HEK293 (cell line): ENCODE measurements around the gene CUEDC1.
A peak's percentile ranks its signal among the peaks of the same experiment; 100 is the strongest.

Source experiments
- CTCF ChIA-PET: fragments of 350-600 bp; formaldehyde crosslinking; extraction: SDS; loops from one replicate; lab custom pipeline; 2021; ENCODE audit warnings: antibody characterized with exemption; lab: Yijun Ruan, JAX
- POLR2A ChIA-PET: fragments of 300-600 bp; formaldehyde crosslinking; extraction: SDS; loops from one replicate; lab custom pipeline; 2020; ENCODE audit warnings: antibody characterized with exemption, inconsistent platforms; lab: Yijun Ruan, JAX
- H3K27ac ChIP-seq: fragments of 200-500 bp; sonication (Bioruptor generic); 2 replicates; pipeline ENCODE4 v1.5.1; 2014; ENCODE audit warnings: low read depth, low read length, control low read depth, inconsistent platforms; ENCODE audit errors: extremely low read depth
- H3K36me3 ChIP-seq, 2 experiments: fragments of 200-500 bp in 1 of 2; sonication (Bioruptor generic) in 1 of 2; 1 replicate in 1 of 2; 2 replicates in 1 of 2; pipeline ENCODE4 v1.5.1; 2014 to 2017; ENCODE audit warnings: inconsistent platforms in 2 of 2, low read length in 2 of 2; ENCODE audit not compliant: control insufficient read depth in 2 of 2, insufficient read depth in 1 of 2
- H3K4me1 ChIP-seq: fragments of 200-500 bp; sonication (Bioruptor generic); 2 replicates; pipeline ENCODE4 v1.5.1; 2014; ENCODE audit warnings: mild to moderate bottlenecking, low read length, inconsistent platforms; ENCODE audit not compliant: control insufficient read depth, insufficient read depth
- H3K4me3 ChIP-seq: 2 replicates; pipeline ENCODE4 v1.5.1; 2011; ENCODE audit warnings: low read depth, mild to moderate bottlenecking, control low read depth, low read length, moderate library complexity
- H3K9me3 ChIP-seq: fragments of 200-500 bp; sonication (Bioruptor generic); 2 replicates; pipeline ENCODE4 v1.5.1; 2014; ENCODE audit warnings: low read depth, low read length, inconsistent platforms; ENCODE audit not compliant: control insufficient read depth, insufficient read depth
- FEZF1 ChIP-seq: fragments of 450-650 bp; formaldehyde crosslinking; IDR thresholded peaks from 2 replicates; pipeline ENCODE4 v1.5.1; 2016; ENCODE audit warnings: missing biosample characterization, missing genetic modification characterization
- GFI1B ChIP-seq: fragments of 450-650 bp; formaldehyde crosslinking; IDR thresholded peaks from 2 replicates; pipeline ENCODE4 v1.5.1; 2016; ENCODE audit warnings: missing biosample characterization, missing genetic modification characterization
- HOXC10 ChIP-seq: sonication (generic); formaldehyde crosslinking; IDR thresholded peaks from 2 replicates; pipeline ENCODE4 v1.8.1; 2023; ENCODE audit warnings: mild to moderate bottlenecking, missing genetic modification reagents
- INSM2 ChIP-seq: fragments of 450-650 bp; formaldehyde crosslinking; IDR thresholded peaks from 2 replicates; pipeline ENCODE4 v1.5.1; 2016; ENCODE audit warnings: missing biosample characterization, missing genetic modification characterization
- KLF1 ChIP-seq: fragments of 450-650 bp; formaldehyde crosslinking; IDR thresholded peaks from 2 replicates; pipeline ENCODE4 v1.5.1; 2016; ENCODE audit warnings: missing biosample characterization, missing genetic modification characterization
- RBAK ChIP-seq: fragments of 450-650 bp; formaldehyde crosslinking; IDR thresholded peaks from 2 replicates; pipeline ENCODE4 v1.5.1; 2016; ENCODE audit warnings: missing biosample characterization, missing genetic modification characterization
- TSHZ1 ChIP-seq: fragments of 450-650 bp; formaldehyde crosslinking; IDR thresholded peaks from 2 replicates; pipeline ENCODE4 v1.5.1; 2016; ENCODE audit warnings: missing biosample characterization, missing genetic modification characterization, borderline replicate concordance
- ZBTB17 ChIP-seq: fragments of 450-650 bp; formaldehyde crosslinking; IDR thresholded peaks from 2 replicates; pipeline ENCODE4 v1.5.1; 2016; ENCODE audit warnings: missing biosample characterization, missing genetic modification characterization
- ZFP3 ChIP-seq: fragments of 450-650 bp; formaldehyde crosslinking; IDR thresholded peaks from 2 replicates; pipeline ENCODE4 v1.5.1; 2016; ENCODE audit warnings: low read depth, missing biosample characterization, missing genetic modification characterization
- ZNF10 ChIP-seq: fragments of 450-650 bp; formaldehyde crosslinking; IDR thresholded peaks from 2 replicates; pipeline ENCODE4 v1.5.1; 2017; ENCODE audit warnings: missing biosample characterization, missing genetic modification characterization
- ZNF157 ChIP-seq: fragments of 450-650 bp; formaldehyde crosslinking; IDR thresholded peaks from 2 replicates; pipeline ENCODE4 v1.5.1; 2016; ENCODE audit warnings: missing biosample characterization, missing genetic modification characterization
- ZNF169 ChIP-seq: fragments of 450-650 bp; formaldehyde crosslinking; IDR thresholded peaks from 2 replicates; pipeline ENCODE4 v1.5.1; 2016; ENCODE audit warnings: missing biosample characterization, missing genetic modification characterization
- ZNF223 ChIP-seq: fragments of 450-650 bp; formaldehyde crosslinking; IDR thresholded peaks from 2 replicates; pipeline ENCODE4 v1.5.1; 2016; ENCODE audit warnings: missing biosample characterization, missing genetic modification characterization
- ZNF239 ChIP-seq: fragments of 450-650 bp; formaldehyde crosslinking; IDR thresholded peaks from 2 replicates; pipeline ENCODE4 v1.5.1; 2016; ENCODE audit warnings: missing biosample characterization, missing genetic modification characterization
- ZNF350 ChIP-seq: fragments of 450-650 bp; formaldehyde crosslinking; IDR thresholded peaks from 2 replicates; pipeline ENCODE4 v1.5.0; 2017; ENCODE audit warnings: missing biosample characterization, mild to moderate bottlenecking, missing genetic modification characterization
- ZNF37A ChIP-seq: fragments of 450-650 bp; IDR thresholded peaks from 2 replicates; pipeline ENCODE4 v1.5.1; 2018; ENCODE audit warnings: missing biosample characterization, missing genetic modification characterization
- ZNF426 ChIP-seq: fragments of 450-650 bp; formaldehyde crosslinking; IDR thresholded peaks from 2 replicates; pipeline ENCODE4 v1.5.1; 2017; ENCODE audit warnings: missing biosample characterization, missing genetic modification characterization, mild to moderate bottlenecking, inconsistent platforms, moderate library complexity
- ZNF473 ChIP-seq: fragments of 450-650 bp; formaldehyde crosslinking; IDR thresholded peaks from 2 replicates; pipeline ENCODE4 v1.5.1; 2017; ENCODE audit warnings: missing biosample characterization, missing genetic modification characterization
- ZNF488 ChIP-seq: fragments of 450-650 bp; formaldehyde crosslinking; IDR thresholded peaks from 2 replicates; pipeline ENCODE4 v1.5.1; 2016; ENCODE audit warnings: missing biosample characterization, missing genetic modification characterization
- ZNF501 ChIP-seq: fragments of 450-650 bp; formaldehyde crosslinking; IDR thresholded peaks from 2 replicates; pipeline ENCODE4 v1.5.1; 2016; ENCODE audit warnings: missing biosample characterization, missing genetic modification characterization
- ZNF555 ChIP-seq: fragments of 450-650 bp; formaldehyde crosslinking; conservative IDR thresholded peaks from 2 replicates; pipeline ENCODE4 v1.5.1; 2017; ENCODE audit warnings: missing biosample characterization, mild to moderate bottlenecking, missing genetic modification characterization, inconsistent platforms
- ZNF558 ChIP-seq: fragments of 450-650 bp; formaldehyde crosslinking; IDR thresholded peaks from 2 replicates; pipeline ENCODE4 v1.5.1; 2016; ENCODE audit warnings: missing biosample characterization, missing genetic modification characterization
- ZNF571 ChIP-seq: fragments of 450-650 bp; formaldehyde crosslinking; IDR thresholded peaks from 2 replicates; pipeline ENCODE4 v1.5.0; 2017; ENCODE audit warnings: missing biosample characterization, missing genetic modification characterization
- ZNF580 ChIP-seq: fragments of 450-650 bp; formaldehyde crosslinking; IDR thresholded peaks from 2 replicates; pipeline ENCODE4 v1.5.1; 2016; ENCODE audit warnings: missing biosample characterization, missing genetic modification characterization
- ZNF624 ChIP-seq: fragments of 450-650 bp; formaldehyde crosslinking; IDR thresholded peaks from 2 replicates; pipeline ENCODE4 v1.5.1; 2017; ENCODE audit warnings: missing biosample characterization, missing genetic modification characterization
- ZNF629 ChIP-seq: fragments of 450-650 bp; formaldehyde crosslinking; IDR thresholded peaks from 2 replicates; pipeline ENCODE4 v1.5.1; 2017; ENCODE audit warnings: missing biosample characterization, missing genetic modification characterization
- ZNF658 ChIP-seq: fragments of 450-650 bp; formaldehyde crosslinking; IDR thresholded peaks from 2 replicates; pipeline ENCODE4; 2016; ENCODE audit warnings: missing biosample characterization, missing genetic modification characterization
- ZNF664 ChIP-seq: fragments of 450-650 bp; formaldehyde crosslinking; IDR thresholded peaks from 2 replicates; pipeline ENCODE4 v1.5.1; 2016; ENCODE audit warnings: missing biosample characterization, missing genetic modification characterization
- ZNF768 ChIP-seq: fragments of 450-650 bp; formaldehyde crosslinking; IDR thresholded peaks from 2 replicates; pipeline ENCODE4 v1.5.1; 2018; ENCODE audit warnings: missing biosample characterization, mild to moderate bottlenecking, missing genetic modification characterization
- ZSCAN23 ChIP-seq: fragments of 450-650 bp; formaldehyde crosslinking; IDR thresholded peaks from 2 replicates; pipeline ENCODE4 v1.5.1; 2016; ENCODE audit warnings: missing biosample characterization, missing genetic modification characterization
- ZSCAN30 ChIP-seq: fragments of 450-650 bp; IDR thresholded peaks from 2 replicates; pipeline ENCODE4 v1.5.1; 2018; ENCODE audit warnings: missing biosample characterization, mild to moderate bottlenecking, missing genetic modification characterization, moderate library complexity

CUEDC1 gene

GRCh38 chr17:57823469-57824401 is 131.5 kb downstream of the CUEDC1 start:
- Histone ChIP-seq H3K36me3 (no peaks in the 10 kb centered on the region), H3K27ac (no peak overlapping the region), H3K9me3 (no peaks in the 10 kb centered on the region), H3K4me3 (no peak overlapping the region), H3K4me1 (no peaks in the 10 kb centered on the region)
- ChIA-PET POLR2A (no interaction called here), CTCF (interaction anchor here (0.6 to 9.3 kb wide), 3 partner anchors 11 to 322 kb away, joined by 3 to 77 read pairs (median 3); no protein-coding TSS in a partner anchor)
- no peak for TF ChIP-seq GFI1B (tag by site-specific recombination)
- TF ChIP-seq ZNF768, result no peak
- no peak for TF ChIP-seq ZNF37A (tag by site-specific recombination)
- no peak for TF ChIP-seq TSHZ1 (tag by site-specific recombination)
- peak; percentile 85 for TF ChIP-seq ZNF629 (tag by site-specific recombination)
- TF ChIP-seq ZBTB17 (tag by site-specific recombination), result peak; percentile 37; the same call in 1 of the 2 replicates
- TF ChIP-seq ZNF571, result no peak
- TF ChIP-seq ZNF350 (tag by site-specific recombination), result no peak
- TF ChIP-seq ZNF664 (tag by site-specific recombination), result no peak
- TF ChIP-seq ZNF426, result no peak
- TF ChIP-seq ZNF10 (tag by site-specific recombination), result peak; percentile 73
- no peak for TF ChIP-seq ZFP3
- no peak for TF ChIP-seq KLF1 (tag by site-specific recombination)
- TF ChIP-seq ZNF580 (tag by site-specific recombination), result no peak
- no peak for TF ChIP-seq ZNF169 (tag by site-specific recombination)
- peak; percentile 42; the same call in 1 of the 2 replicates for TF ChIP-seq ZSCAN30 (tag by site-specific recombination)
- TF ChIP-seq ZNF473 (tag by site-specific recombination), result no peak
- TF ChIP-seq INSM2 (tag by site-specific recombination), result no peak
- no peak for TF ChIP-seq ZNF558
- peak; percentile 85 for TF ChIP-seq ZNF488
- TF ChIP-seq ZNF157 (tag by site-specific recombination), result no peak
- no peak for TF ChIP-seq ZNF239 (tag by site-specific recombination)
- TF ChIP-seq ZNF624 (tag by site-specific recombination), result no peak
- TF ChIP-seq FEZF1 (tag by site-specific recombination), result peak; percentile 72
- TF ChIP-seq ZNF658 (tag by site-specific recombination), result no peak
- no peak for TF ChIP-seq ZNF501 (tag by site-specific recombination)
- TF ChIP-seq HOXC10 (CRISPR knock-in tag), result no peak
- no peak for TF ChIP-seq RBAK (tag by site-specific recombination)
- no peak for TF ChIP-seq ZNF223 (tag by site-specific recombination)
- TF ChIP-seq ZSCAN23 (tag by site-specific recombination), result no peak
- TF ChIP-seq ZNF555 (tag by site-specific recombination), result no peak
